ENCODE measurements around the gene ROBO2. TPM values are rescaled to one million over a fixed set of nuclear protein-coding genes. Genes with fewer than 3 reads are reported as not detected.
A peak's percentile ranks its signal among the peaks of the same experiment; 100 is the strongest.

Gene ROBO2
- total and polyA plus RNA-seq, 10 donors: 0.41 to 14.8 (median 5.2) TPM

GRCh38 chr3:77042343-77042742 lies 2.4 kb downstream of the ROBO2 start:
- Histone ChIP-seq H3K9me3 (no peaks in the 10 kb centered on the region), H3K4me3 (peak overlapping the region in 1 of 8 donors; percentile 56), H3K4me1 (peaks cover 0 to 16% (median 2%) of the 10 kb centered on the region in 6 donors), H3K27me3 (replicated peaks in 1 of 7) (peaks cover 0 to 51% (median 13%) of the 10 kb centered on the region in 7 donors), H3K27ac (no peak overlapping the region), H3K36me3 (no peaks in the 10 kb centered on the region)
- 45 to 70% (median 65%) methylated on average over 2 of the region's 2 CpGs for WGBS, 5 donors
- no peak for DNase-seq
- TF ChIP-seq POLR2A (IDR thresholded peaks at IDR 0.05) (no peak), POLR2AphosphoS5 (IDR thresholded peaks at IDR 0.05) (no peak)
- TF ChIP-seq, protein P1, sequence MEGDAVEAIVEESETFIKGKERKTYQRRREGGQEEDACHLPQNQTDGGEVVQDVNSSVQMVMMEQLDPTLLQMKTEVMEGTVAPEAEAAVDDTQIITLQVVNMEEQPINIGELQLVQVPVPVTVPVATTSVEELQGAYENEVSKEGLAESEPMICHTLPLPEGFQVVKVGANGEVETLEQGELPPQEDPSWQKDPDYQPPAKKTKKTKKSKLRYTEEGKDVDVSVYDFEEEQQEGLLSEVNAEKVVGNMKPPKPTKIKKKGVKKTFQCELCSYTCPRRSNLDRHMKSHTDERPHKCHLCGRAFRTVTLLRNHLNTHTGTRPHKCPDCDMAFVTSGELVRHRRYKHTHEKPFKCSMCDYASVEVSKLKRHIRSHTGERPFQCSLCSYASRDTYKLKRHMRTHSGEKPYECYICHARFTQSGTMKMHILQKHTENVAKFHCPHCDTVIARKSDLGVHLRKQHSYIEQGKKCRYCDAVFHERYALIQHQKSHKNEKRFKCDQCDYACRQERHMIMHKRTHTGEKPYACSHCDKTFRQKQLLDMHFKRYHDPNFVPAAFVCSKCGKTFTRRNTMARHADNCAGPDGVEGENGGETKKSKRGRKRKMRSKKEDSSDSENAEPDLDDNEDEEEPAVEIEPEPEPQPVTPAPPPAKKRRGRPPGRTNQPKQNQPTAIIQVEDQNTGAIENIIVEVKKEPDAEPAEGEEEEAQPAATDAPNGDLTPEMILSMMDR (IDR thresholded peaks at IDR 0.05 in 8 of 11, conservative IDR thresholded peaks at IDR 0.05 in 3 of 11): no peak
- intact Hi-C loops (cut with DNase I; ENCODE audit: low total_unique reads): no loop called here

DNA sequence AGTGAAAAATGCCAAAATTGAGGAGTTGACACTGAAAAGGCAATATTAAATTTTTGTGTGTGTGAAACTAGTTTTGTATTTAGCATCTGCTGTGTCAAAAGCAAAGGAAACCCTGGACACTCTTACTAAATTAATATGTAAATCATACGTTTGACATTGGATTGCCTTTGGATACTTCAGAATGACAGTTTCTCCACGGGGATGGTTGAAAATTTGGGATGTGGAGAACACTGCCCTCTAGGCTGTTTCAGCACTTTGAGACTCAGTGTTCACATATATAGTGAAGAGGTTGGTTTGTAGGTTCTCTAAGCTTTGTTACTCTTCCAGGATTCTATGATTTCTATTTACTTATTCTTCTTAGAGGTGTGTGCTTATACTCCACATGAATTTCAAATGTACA lies 3.0 kb downstream of the ROBO2 start:
- Histone ChIP-seq H3K4me1 (peaks cover 0 to 16% (median 2%) of the 10 kb centered on the region in 6 donors), H3K4me3 (no peak overlapping the region), H3K9me3 (no peaks in the 10 kb centered on the region), H3K27me3 (replicated peaks in 1 of 7) (peaks cover 0 to 46% (median 13%) of the 10 kb centered on the region in 7 donors), H3K27ac (no peak overlapping the region), H3K36me3 (no peaks in the 10 kb centered on the region)
- 23 to 41% (median 32%) methylated on average over 2 of the region's 2 CpGs for WGBS, 5 donors
- no peak for TF ChIP-seq POLR2A (IDR thresholded peaks at IDR 0.05)
- TF ChIP-seq, protein P1 (IDR thresholded peaks at IDR 0.05 in 8 of 11, conservative IDR thresholded peaks at IDR 0.05 in 3 of 11): no peak
- TF ChIP-seq POLR2AphosphoS5 (IDR thresholded peaks at IDR 0.05): no peak
- intact Hi-C loops (cut with DNase I; ENCODE audit: low total_unique reads): no loop called here
- no peak for DNase-seq

DNA sequence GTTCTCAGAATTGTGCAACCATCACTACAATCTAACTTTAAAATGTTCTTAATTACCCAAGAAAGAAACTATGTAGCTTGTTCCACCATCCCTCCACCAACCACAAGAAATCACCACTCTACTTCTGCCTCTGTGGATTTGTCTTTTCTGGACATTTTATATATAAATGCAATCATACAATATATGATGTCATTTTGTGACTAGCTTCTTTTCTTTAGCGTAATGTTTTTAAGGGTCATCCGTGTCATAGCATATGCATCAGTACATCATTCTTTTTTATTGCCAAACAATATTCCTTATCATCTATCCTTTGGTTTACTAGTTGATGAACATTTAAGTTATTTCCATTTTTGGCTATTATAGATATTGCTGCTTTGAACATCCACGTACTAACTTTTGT lies 5.8 kb downstream of the ROBO2 start:
- Histone ChIP-seq H3K27me3 (replicated peaks in 1 of 7) (peaks cover 0 to 18% (median 0%) of the 10 kb centered on the region in 7 donors), H3K4me3 (no peak overlapping the region), H3K27ac (no peak overlapping the region), H3K4me1 (no peaks in the 10 kb centered on the region), H3K9me3 (no peaks in the 10 kb centered on the region), H3K36me3 (no peaks in the 10 kb centered on the region)
- intact Hi-C loops (cut with DNase I; ENCODE audit: low total_unique reads): no loop called here
- 89 to 96% (median 92%) methylated on average over 3 of the region's 3 CpGs for WGBS, 5 donors
- TF ChIP-seq POLR2AphosphoS5 (IDR thresholded peaks at IDR 0.05) (no peak), POLR2A (IDR thresholded peaks at IDR 0.05) (no peak)
- TF ChIP-seq, protein P1 (IDR thresholded peaks at IDR 0.05 in 8 of 11, conservative IDR thresholded peaks at IDR 0.05 in 3 of 11): no peak
- no peak for DNase-seq

DNA sequence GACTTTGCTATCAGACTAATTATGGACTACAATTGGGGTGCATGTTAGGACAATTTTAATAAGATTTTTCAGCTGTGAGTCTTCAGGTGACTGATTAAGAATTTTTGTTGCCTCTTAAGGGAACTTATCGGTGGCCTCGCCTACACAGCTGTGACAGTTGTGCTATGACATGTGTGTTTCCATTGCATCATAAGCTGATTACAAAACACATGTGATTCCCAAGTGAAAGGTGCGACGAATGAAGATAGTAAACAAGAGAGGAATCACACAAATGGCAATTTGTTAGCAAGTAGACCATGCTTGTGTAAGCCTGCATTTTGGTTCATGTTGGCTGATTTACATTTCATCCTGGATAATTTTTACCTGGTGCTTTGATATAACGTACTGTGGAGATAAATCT lies 8.3 kb downstream of the ROBO2 start:
- 85 to 93% (median 86%) methylated on average over 5 of the region's 5 CpGs for WGBS, 5 donors
- Histone ChIP-seq H3K36me3 (no peaks in the 10 kb centered on the region), H3K4me1 (no peaks in the 10 kb centered on the region), H3K27ac (no peak overlapping the region), H3K9me3 (no peaks in the 10 kb centered on the region), H3K4me3 (no peak overlapping the region), H3K27me3 (replicated peaks in 1 of 7) (no peaks in the 10 kb centered on the region)
- no peak for DNase-seq
- no peak for TF ChIP-seq POLR2A (IDR thresholded peaks at IDR 0.05)
- TF ChIP-seq, protein P1 (IDR thresholded peaks at IDR 0.05 in 8 of 11, conservative IDR thresholded peaks at IDR 0.05 in 3 of 11): no peak
- TF ChIP-seq POLR2AphosphoS5 (IDR thresholded peaks at IDR 0.05): no peak
- intact Hi-C loops (cut with DNase I; ENCODE audit: low total_unique reads): no loop called here
